ENCODE data around the gene PDE2A.

Gene PDE2A

GRCh38 chr11:72704783-72705265, 30.6 kb upstream of the PDE2A start:
- DNase-seq (ENCODE audit: low read depth, low spot score): no peak

- DNase-seq (ENCODE audit: low read depth, low spot score): no peak
These were observed 30.0 kb upstream of the PDE2A start for GRCh38 chr11:72704028-72704782.

- DNase-seq (ENCODE audit: low read depth, low spot score): no peak
These were observed 29.2 kb upstream of the PDE2A start for GRCh38 chr11:72703267-72704008.

GRCh38 chr11:72702577-72703241, 28.5 kb upstream of the PDE2A start:
- DNase-seq (ENCODE audit: low read depth, low spot score): no peak

GRCh38 chr11:72702096-72702495, 27.9 kb upstream of the PDE2A start:
- no peak for DNase-seq (ENCODE audit: low read depth, low spot score)

- no peak for DNase-seq (ENCODE audit: low read depth, low spot score)
These were observed 27.2 kb upstream of the PDE2A start for GRCh38 chr11:72701466-72701865.

- no peak for DNase-seq (ENCODE audit: low read depth, low spot score)
These were observed 25.9 kb upstream of the PDE2A start for GRCh38 chr11:72700146-72700545.

DNA sequence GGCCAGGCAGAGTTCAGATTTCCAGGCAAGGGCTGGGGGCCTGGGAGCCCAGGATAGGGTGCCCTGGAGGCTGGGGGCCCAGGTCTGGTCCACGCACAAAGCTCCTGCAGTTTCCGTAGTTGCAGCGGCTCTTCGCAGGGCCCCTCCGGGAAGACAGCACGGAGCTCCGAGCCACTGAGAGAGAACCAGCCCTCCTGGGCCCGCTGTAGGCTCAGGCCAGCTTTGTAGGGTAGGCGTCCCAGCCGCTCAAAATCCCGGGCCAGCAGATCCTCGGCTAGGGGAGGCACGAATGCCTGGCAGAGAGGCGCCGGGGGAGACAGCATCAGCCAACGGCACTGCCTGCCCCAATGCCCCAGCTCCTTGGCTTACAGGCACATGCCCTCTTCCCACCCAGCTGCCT, 23.6 kb upstream of the PDE2A start:
- no peak for DNase-seq (ENCODE audit: low read depth, low spot score)

- DNase-seq (ENCODE audit: low read depth, low spot score): no peak
These were observed 22.9 kb upstream of the PDE2A start for GRCh38 chr11:72696866-72697700.

DNA sequence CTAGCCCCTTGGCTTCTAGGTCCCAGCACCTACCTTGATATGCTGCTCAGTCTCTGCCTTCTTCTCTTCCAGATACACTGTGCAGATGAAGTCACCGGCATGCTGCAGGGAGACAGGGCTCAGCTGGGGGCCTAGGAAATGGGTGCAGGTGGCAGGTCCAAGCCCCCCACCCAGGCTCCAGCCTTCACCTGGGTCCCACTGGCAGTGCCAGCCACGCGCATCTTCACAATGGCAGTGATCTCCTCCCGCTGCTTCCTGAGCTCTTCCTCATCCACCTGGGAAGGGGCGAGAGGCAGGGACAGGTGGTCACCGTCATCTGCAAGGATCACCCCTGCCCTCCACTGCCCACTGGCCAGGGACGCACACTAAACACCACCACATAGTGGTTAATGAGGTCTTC, 21.1 kb upstream of the PDE2A start:
- DNase-seq (ENCODE audit: low read depth, low spot score): no peak

DNA sequence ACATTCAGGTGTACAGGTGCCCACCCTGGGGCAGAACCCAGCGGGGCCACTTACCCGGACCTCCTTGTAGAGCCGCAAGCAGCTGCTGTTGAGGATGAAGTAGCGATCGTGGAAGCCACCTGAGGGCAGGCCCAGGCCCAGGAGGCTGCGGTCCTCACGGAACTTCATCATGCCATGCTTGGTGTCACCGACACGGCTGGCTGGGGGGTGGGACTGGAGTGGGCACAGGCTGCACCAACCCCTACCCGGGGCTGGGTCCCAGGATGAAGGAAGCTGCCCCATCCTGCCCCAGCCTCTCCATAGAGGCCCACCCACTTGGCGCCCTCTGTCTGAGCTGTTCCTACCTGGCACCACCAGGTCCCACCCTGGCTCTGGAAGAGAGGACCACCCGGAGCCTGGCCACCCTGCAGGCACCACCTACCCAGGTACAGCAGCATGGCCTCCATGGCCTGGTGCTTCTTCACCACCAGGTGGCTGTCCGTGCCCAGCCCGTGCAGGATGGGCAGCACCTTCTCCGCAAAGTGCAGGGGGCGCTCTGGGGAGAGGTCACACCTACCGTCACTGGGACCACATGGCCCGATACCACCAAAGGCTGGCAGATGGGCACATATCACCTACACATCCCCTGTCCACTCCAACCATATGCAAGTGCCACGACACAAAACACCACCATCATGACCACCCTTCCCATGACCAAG, 19.2 kb upstream of the PDE2A start:
- DNase-seq (ENCODE audit: low read depth, low spot score): no peak

DNA sequence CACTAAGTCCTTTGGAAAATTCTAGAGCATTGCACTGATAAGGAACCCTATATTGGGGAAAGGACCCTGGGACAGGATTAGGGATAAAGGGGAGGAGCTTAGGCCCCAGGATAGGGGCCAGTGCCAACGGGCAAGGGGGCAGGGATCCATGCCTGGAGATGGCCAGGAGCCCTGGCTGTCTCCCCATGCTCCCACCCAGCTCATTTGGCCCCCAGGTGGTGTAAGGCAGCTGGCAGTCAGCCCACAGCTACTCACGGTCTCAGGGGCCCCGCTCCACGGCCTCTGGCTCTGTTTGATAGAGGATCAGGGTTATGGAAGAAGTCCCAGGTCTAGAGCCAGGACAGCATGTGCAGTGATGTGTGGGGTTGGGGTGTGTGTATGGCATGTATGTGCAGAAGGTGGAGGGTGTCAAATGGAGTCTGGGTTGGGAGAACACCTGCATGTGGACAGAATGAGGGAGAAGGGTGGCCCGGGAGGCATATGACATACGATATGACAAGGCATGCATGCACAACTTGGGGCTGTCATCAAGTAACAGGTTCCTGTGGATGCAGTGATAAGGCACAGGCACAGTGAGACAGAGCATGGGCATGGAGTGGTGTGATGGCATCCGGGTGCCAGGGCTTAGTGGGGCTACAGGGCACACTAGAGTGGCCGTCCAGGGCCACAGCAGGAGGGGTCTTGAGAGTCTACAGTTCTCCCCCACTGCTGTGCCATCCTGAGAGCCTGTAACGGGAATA, 18.4 kb upstream of the PDE2A start:
- DNase-seq (ENCODE audit: low read depth, low spot score): no peak

GRCh38 chr11:72690166-72690565, 15.9 kb upstream of the PDE2A start:
- no peak for DNase-seq (ENCODE audit: low read depth, low spot score)

DNA sequence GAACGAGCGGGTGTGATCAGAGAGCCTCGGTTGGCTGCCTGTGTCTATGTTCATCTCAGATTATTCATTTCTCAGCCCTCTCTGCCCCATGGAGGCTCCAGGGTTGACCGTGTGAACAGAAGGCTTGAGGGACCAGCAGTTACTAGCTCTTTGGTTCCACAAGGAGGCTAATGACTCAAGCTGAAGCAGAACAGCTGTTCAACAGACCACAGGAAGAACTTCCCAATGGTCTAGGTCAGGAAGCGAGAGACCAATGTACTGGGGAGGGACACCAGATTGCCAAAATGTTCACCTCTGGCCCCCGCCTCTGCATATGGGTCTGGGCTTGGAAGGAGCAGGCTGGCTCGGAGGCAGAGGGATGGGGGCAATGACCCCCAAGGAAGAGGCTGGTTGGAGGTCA, 14.7 kb upstream of the PDE2A start:
- no peak for DNase-seq (ENCODE audit: low read depth, low spot score)

DNA sequence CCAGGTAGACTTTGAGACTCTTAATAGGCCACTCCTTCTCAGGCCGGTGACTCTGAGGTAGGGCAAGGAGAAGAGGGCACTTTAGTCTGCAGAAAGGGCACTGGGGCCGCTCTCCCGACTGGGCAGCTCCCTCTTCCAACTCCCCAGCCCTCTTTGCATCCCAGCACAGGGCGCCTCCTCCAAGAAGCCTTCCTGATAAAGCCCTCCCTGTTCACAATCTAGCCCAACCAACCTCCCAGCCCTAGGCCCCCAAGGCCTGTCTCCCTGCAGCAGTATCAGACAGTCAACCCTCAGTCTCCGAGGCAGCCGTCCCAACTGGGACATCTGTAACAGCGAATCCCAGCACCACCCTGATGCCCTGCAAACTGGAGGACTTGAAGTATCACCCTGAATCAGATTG, 14.3 kb upstream of the PDE2A start:
- no peak for DNase-seq (ENCODE audit: low read depth, low spot score)

DNA sequence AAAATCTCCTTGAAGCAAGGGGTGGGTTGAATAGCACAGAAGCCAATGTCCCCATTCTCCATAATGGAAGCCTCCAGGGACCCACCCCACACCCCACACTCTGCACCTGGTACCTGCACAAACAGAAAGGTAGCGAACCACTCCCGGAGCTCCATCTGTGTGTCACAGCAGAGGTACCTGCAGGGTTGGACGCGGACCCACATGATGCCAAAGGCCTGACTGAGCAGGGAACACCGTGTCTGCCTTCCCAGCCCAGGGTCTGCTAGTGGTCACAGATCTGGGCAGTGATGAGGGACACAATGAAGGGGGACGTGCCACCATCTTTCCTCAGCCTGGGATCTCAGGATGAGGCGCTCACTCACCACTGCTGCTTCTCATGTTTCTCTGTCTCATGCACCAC, 13.1 kb upstream of the PDE2A start:
- DNase-seq (ENCODE audit: low read depth, low spot score): no peak

DNA sequence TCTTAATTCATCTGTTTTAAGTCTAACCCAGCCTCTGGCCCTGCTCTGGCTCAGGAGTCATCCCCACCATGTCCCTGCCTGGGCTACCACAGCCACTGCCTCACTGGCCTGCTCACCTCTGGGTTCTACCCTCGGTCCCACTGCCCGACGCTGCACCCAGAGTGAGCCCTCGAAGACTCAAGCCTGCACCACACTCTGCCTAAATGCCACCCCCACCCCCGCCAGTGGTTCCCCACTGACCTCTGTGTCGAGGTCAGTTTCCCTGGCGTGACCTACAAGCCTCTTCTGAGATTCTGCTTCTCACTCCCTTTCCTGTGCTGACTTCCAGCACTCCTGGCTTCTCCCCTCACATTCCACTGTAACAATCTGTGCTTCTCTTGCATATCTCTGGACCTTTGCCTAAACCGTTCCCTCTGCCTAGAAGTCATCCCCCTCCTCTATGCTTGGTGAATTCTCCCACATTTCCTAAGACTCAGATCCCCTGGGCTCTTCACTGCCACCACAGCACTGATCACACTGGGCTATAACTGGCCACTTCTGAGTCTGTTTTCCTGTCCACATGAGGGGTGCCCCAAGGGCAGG, 12.5 kb upstream of the PDE2A start:
- DNase-seq (ENCODE audit: low read depth, low spot score): no peak

DNA sequence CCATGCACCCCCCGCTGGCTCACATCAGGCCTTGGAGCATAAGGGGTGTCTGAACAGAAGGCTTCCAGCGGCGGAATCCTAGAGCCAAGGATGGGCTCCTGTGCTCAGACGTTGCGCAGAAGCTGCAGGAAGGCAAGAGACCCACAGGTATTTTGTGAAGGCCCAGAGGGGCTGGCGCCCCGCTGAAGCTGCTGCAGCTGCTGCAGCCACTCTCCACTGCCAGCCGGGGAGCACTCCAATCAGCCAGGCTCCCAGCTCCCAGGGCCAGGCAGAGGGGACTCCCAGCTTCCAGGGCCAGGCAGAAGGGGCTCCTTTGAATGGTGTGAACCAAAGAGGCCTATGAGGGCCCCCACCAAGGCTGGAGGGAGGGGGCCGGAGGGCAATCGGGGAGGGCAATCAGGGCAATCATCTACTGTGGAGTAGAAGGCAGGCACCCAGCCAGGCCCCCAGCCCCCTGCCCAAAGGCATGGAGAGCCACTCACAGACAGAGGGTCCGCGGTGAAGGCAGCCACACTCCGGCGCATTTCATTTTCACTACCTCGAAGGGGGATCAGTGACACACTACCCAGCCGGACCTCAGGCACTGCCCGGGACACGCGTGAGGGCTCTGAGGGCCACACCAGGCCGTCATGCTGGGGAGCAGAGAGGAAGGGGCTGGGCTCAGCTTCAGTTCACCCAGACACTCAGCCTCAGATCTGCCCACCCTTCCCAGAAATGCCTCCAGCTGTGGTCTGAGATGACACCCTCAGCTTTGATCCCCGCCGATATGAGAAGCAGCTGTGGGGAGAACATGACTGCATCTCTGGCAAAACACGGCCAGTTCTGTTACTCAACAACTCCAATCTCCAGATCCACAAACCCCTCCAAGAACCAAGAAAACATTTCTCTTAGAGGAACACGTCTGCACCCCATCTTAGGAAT, 11.6 kb upstream of the PDE2A start:
- DNase-seq (ENCODE audit: low read depth, low spot score): peak; percentile 35
